IPS-11a (cell line): ENCODE measurements around the gene KCP.
A peak's percentile ranks its signal among the peaks of the same experiment; 100 is the strongest.

ENCODE experiments used
- H3K4me3 ChIP-seq: one replicate; pipeline ENCODE4 v1.5.1; 2013; ENCODE audit warnings: low read depth, low read length, control low read depth

The KCP gene

GRCh38 chr7:128908750-128909624 lies 1.5 kb downstream of the KCP start:
- H3K4me3 ChIP-seq = no peak overlapping the region

GRCh38 chr7:128906766-128907559 lies 3.5 kb downstream of the KCP start:
- H3K4me3 ChIP-seq = no peak overlapping the region

GRCh38 chr7:128906001-128906765 lies 4.3 kb downstream of the KCP start:
- no peak overlapping the region for H3K4me3 ChIP-seq

- no peak overlapping the region for H3K4me3 ChIP-seq
Measured at GRCh38 chr7:128904381-128905197, 5.9 kb downstream of the KCP start.

GRCh38 chr7:128903621-128904361 lies 6.7 kb downstream of the KCP start:
- H3K4me3 ChIP-seq = no peak overlapping the region

- H3K4me3 ChIP-seq = no peak overlapping the region
Measured at GRCh38 chr7:128902761-128903585, 7.5 kb downstream of the KCP start.

- H3K4me3 ChIP-seq = no peak overlapping the region
Measured at GRCh38 chr7:128900237-128900636, 10.3 kb downstream of the KCP start.

GRCh38 chr7:128899392-128899791 lies 11.1 kb downstream of the KCP start:
- no peak overlapping the region for H3K4me3 ChIP-seq

- no peak overlapping the region for H3K4me3 ChIP-seq
Measured at GRCh38 chr7:128895320-128895719, 15.2 kb downstream of the KCP start.

GRCh38 chr7:128894101-128894440 lies 16.4 kb downstream of the KCP start:
- no peak overlapping the region for H3K4me3 ChIP-seq

GRCh38 chr7:128893251-128894100 lies 17.0 kb downstream of the KCP start:
- H3K4me3 ChIP-seq = no peak overlapping the region

GRCh38 chr7:128892521-128893250 lies 17.8 kb downstream of the KCP start:
- H3K4me3 ChIP-seq = no peak overlapping the region

- H3K4me3 ChIP-seq = no peak overlapping the region
Measured at GRCh38 chr7:128891942-128892269, 18.6 kb downstream of the KCP start.

- H3K4me3 ChIP-seq = peak overlapping the region; percentile 31
Measured at GRCh38 chr7:128891110-128891941, 19.2 kb downstream of the KCP start.

GRCh38 chr7:128890306-128891109 lies 20.0 kb downstream of the KCP start:
- H3K4me3 ChIP-seq = peak overlapping the region; percentile 31

- H3K4me3 ChIP-seq = no peak overlapping the region
Measured at GRCh38 chr7:128889121-128889520, 21.4 kb downstream of the KCP start.
